HFFc6 (cell line): ENCODE measurements around the gene ZBTB47. TPM values are rescaled to one million over a fixed set of nuclear protein-coding genes. Genes with fewer than 3 reads are reported as not detected.
A peak's percentile ranks its signal among the peaks of the same experiment; 100 is the strongest.

Experiments
- DNase-seq: peaks from one replicate; pipeline ENCODE4 v3.0.0-alpha.2; 2018
- H3K27ac Mint-ChIP-seq: 2 replicates; pipeline ENCODE4 v1.8.0; 2020; ENCODE audit warnings: mild to moderate bottlenecking, mixed read lengths
- H3K27me3 Mint-ChIP-seq: 2 replicates; pipeline ENCODE4 v1.8.0; 2021; ENCODE audit warnings: mild to moderate bottlenecking, moderate library complexity, mixed read lengths; ENCODE audit not compliant: insufficient read depth
- H3K36me3 Mint-ChIP-seq: 2 replicates; pipeline ENCODE4 v1.8.0; 2021; ENCODE audit warnings: low read depth, mixed read lengths
- H3K4me1 Mint-ChIP-seq: 2 replicates; pipeline ENCODE4 v1.8.0; 2020; ENCODE audit warnings: low read depth, mixed read lengths
- H3K4me3 Mint-ChIP-seq: 2 replicates; pipeline ENCODE4 v1.8.0; 2020; ENCODE audit warnings: mild to moderate bottlenecking, moderate library complexity, mixed read lengths
- H3K9me3 Mint-ChIP-seq: 2 replicates; pipeline ENCODE4 v1.8.0; 2020; ENCODE audit warnings: mild to moderate bottlenecking, mixed read lengths
- total RNA-seq, 6 experiments: library from RNA; stranded (reverse); fragmentation: NEBNext Ultra II Directional; extraction: Animal tissue kit (Norgen Biotek cat#: 25700); gene quantifications; 2 replicates in 1 of 6; 3 replicates in 5 of 6; pipeline ENCODE4 v1.2.3, GENCODE V29; 2021
- TF ChIP-seq, protein P1 (sequence below): fragments of 200-600 bp; sonication (generic); IDR thresholded peaks from 2 replicates; pipeline ENCODE4 v1.5.0; 2021; ENCODE audit warnings: antibody characterized with exemption, mild to moderate bottlenecking

ZBTB47 gene
- total RNA-seq, 6 experiments from 2014 or later = 26.3 to 35.7 (median 29.3) TPM

DNA sequence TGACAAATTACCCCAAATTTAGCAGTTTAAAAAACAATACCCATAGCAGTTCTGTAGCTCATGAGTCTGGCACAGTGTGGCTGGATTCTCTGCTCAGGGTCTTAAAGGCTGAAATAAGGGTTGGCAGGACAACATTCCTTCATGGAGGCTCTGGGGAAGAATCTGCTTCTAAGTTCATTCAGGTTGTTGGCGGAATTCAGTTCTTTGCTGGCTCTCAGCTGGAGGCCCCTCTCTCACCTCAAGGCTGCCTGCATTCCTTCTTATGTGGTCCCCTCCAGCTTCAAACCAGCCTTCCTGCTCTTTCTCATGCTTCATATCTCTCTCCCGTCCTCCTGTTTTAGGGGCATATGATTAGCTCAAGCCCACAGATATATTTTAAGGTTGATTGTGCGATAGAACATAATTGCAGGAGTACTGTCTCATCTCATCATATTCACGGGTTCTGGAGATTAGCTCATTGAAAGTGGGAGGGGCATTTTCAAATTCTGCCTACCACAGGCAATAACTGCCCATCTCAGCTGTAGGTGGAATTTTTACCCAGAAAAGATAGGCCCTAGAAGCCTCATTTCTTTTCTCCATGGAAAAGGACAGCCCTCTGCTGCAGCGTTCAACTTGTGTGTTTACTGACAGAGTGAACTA is 5.6 kb upstream of the ZBTB47 start:
- H3K27me3 Mint-ChIP-seq = no peaks in the 10 kb centered on the region; the same call in 1 of the 2 replicates
- no peak overlapping the region for H3K4me3 Mint-ChIP-seq
- H3K4me1 Mint-ChIP-seq = peaks cover 56% of the 10 kb centered on the region
- peaks cover 44% of the 10 kb centered on the region for H3K36me3 Mint-ChIP-seq
- no peaks in the 10 kb centered on the region for H3K9me3 Mint-ChIP-seq
- no peak overlapping the region for H3K27ac Mint-ChIP-seq
- DNase-seq = no peak
- TF ChIP-seq, protein P1, sequence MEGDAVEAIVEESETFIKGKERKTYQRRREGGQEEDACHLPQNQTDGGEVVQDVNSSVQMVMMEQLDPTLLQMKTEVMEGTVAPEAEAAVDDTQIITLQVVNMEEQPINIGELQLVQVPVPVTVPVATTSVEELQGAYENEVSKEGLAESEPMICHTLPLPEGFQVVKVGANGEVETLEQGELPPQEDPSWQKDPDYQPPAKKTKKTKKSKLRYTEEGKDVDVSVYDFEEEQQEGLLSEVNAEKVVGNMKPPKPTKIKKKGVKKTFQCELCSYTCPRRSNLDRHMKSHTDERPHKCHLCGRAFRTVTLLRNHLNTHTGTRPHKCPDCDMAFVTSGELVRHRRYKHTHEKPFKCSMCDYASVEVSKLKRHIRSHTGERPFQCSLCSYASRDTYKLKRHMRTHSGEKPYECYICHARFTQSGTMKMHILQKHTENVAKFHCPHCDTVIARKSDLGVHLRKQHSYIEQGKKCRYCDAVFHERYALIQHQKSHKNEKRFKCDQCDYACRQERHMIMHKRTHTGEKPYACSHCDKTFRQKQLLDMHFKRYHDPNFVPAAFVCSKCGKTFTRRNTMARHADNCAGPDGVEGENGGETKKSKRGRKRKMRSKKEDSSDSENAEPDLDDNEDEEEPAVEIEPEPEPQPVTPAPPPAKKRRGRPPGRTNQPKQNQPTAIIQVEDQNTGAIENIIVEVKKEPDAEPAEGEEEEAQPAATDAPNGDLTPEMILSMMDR = no peak

DNA sequence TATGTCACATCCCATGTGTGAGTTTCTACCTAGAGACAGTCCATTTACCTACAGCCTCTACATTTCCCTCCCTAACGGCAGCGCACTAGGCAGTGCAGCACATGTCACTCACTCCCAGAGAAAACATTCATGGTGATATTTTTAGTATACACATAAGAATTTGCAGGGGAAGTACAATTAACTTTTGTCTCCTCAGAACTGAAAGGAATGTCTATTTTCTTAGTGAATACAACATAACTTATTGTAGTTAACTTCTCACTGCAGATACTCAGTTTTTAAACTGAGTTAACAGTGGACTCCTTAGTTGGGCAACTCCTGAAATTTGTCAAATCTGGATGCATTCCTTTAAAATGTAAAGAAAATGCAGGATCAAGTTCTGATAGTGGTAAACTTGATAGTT is 4.5 kb upstream of the ZBTB47 start:
- Mint-ChIP-seq H3K36me3 (peaks cover 34% of the 10 kb centered on the region; the same call in 1 of the 2 replicates), H3K27ac (peak overlapping the region; percentile 51; the same call in 1 of the 2 replicates), H3K9me3 (no peaks in the 10 kb centered on the region), H3K4me1 (peaks cover 62% of the 10 kb centered on the region), H3K27me3 (no peaks in the 10 kb centered on the region; the same call in 1 of the 2 replicates), H3K4me3 (no peak overlapping the region)
- TF ChIP-seq, protein P1 = no peak
- no peak for DNase-seq

DNA sequence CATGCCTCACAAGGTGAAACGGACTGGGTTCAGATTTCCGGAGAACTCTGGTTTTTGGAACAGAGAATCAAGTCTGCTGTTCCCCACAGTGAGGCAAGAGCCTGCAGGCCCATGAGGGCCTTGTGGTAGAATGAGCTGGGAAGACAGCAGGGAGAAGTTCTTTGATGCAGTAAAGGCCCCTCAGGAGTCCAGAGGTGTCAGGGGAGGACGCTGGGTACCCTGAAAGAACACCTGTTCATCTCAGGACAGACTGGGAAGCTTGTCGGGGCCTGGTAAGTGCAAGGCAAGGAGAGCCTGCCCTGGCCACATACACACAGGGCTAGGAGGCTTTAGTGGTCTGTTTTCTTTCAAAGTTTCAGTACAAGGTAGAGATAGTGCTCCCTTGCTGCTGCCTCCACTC is 3.7 kb upstream of the ZBTB47 start:
- Mint-ChIP-seq H3K36me3 (peaks cover 30% of the 10 kb centered on the region; the same call in 1 of the 2 replicates), H3K27me3 (no peaks in the 10 kb centered on the region; the same call in 1 of the 2 replicates), H3K4me1 (peaks cover 62% of the 10 kb centered on the region), H3K4me3 (no peak overlapping the region), H3K27ac (peak overlapping the region; percentile 86), H3K9me3 (no peaks in the 10 kb centered on the region)
- TF ChIP-seq, protein P1 = no peak
- DNase-seq = no peak

DNA sequence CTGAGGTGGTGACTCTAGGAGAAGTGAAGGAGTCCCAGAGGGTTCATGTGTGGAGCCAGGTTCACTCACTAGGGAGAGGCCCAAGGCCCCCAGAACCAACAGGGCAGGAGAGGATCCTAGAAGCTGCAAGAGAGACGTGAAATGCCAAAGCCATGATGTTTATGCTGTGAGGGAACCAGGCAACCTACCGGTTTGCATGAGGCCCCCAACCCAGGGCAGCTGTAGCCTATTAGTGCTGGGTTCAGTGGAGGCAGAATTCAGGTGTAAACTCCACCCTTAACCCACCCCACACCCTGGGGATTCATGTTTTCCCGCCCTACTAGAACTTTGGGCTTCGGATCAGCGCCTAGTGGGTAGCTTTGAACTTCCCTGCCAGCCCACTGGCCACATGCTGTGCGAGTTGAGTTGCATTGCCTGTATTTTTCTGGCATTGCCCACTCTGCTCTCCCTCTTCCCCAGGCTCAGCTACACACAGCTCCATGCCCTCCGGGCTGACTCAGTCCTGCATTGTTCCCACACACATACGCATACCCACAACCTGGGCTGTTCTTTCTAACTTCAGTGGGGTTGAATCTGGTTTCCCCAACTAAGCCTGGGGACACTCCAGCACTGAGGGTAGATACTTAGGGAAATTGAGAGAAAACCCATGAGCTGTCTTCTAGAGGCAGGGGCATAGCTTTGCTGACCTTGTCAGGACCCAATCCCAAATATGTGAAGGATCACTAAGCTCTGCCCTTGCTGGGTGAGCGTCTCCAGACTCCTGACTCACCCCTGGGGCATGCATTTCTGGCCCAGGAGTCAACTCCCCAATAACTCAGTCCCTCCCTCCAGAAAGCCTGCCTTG is 2.0 kb upstream of the ZBTB47 start:
- Mint-ChIP-seq H3K27me3 (no peaks in the 10 kb centered on the region; the same call in 1 of the 2 replicates), H3K4me1 (peaks cover 77% of the 10 kb centered on the region), H3K4me3 (peak overlapping the region; percentile 94), H3K36me3 (peaks cover 24% of the 10 kb centered on the region; the same call in 1 of the 2 replicates), H3K9me3 (no peaks in the 10 kb centered on the region), H3K27ac (peak overlapping the region; percentile 86)
- DNase-seq = peak; percentile 58
- TF ChIP-seq, protein P1 = no peak

DNA sequence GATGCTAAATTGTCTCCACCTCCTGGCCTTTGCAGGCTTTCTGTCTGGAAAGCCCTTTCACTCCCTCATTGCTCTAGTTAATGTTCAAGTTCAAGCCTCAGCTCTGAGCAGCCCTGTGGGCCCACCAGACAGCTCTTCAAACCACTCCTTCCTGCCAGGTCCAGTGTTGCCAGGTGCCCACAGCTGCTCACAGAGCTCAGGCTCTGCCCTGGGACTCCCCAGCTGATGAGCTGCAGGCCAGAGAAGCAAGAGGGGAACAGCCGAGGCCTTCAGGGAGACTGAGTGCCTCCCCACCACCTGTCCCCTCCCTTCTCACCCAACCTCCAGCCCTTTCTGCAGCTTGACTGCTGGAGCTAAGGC is 1.3 kb upstream of the ZBTB47 start:
- no peaks in the 10 kb centered on the region for H3K9me3 Mint-ChIP-seq
- peaks cover under 1% of the 10 kb centered on the region; the same call in 1 of the 2 replicates for H3K27me3 Mint-ChIP-seq
- TF ChIP-seq, protein P1 = no peak
- H3K4me3 Mint-ChIP-seq = peak overlapping the region; percentile 94
- H3K36me3 Mint-ChIP-seq = peaks cover 18% of the 10 kb centered on the region; the same call in 1 of the 2 replicates
- H3K4me1 Mint-ChIP-seq = peaks cover 73% of the 10 kb centered on the region
- H3K27ac Mint-ChIP-seq = peak overlapping the region; percentile 86
- DNase-seq = no peak
